Mucosa of descending colon (tissue), 3 donors: Measurements from ENCODE around the gene BRF1. TPM values are rescaled to one million over a fixed set of nuclear protein-coding genes. Genes with fewer than 3 reads are reported as not detected.

Source experiments
- ATAC-seq: fragments of 200-7000 bp; cut with Tn5 transposase; one replicate; pipeline ENCODE4 v1.9.1; 2020; ENCODE audit warnings: mild to moderate bottlenecking, moderate library complexity
- DNase-seq, 3 donors: peaks; one replicate each; pipeline ENCODE4 v3.0.0-alpha.2; 2020
- H3K36me3 ChIP-seq: fragments of 200-600 bp; one replicate; pipeline ENCODE4 v1.8.0; 2021; ENCODE audit warnings: low read depth, mild to moderate bottlenecking
- H3K4me1 ChIP-seq: fragments of 200-600 bp; one replicate; pipeline ENCODE4 v1.8.0; 2021; ENCODE audit warnings: low read depth, mild to moderate bottlenecking
- H3K4me3 ChIP-seq: fragments of 200-600 bp; one replicate; pipeline ENCODE4 v1.8.0; 2021; ENCODE audit warnings: mild to moderate bottlenecking
- H3K9me3 ChIP-seq: fragments of 200-600 bp; one replicate; pipeline ENCODE4 v1.8.0; 2021; ENCODE audit warnings: mild to moderate bottlenecking
- CTCF ChIP-seq: fragments of 200-600 bp; IDR thresholded peaks from one replicate; pipeline ENCODE4 v1.8.0; 2022; ENCODE audit warnings: antibody characterized with exemption, mild to moderate bottlenecking
- intact Hi-C, 2 donors: fragments of 100-400 bp; cut with DNase I in 1 of 2; cut with micrococcal nuclease in 1 of 2; formaldehyde crosslinking; loops; one replicate each; pipeline versions ENCODE4 v1.11.0 to v1.11.1; 2022; cut with DNase I, micrococcal nuclease
- total RNA-seq, 3 donors: library from RNA; stranded (reverse); fragmentation: NEBNext Ultra II Directional in 2 of 3; extraction: Animal tissue kit (Norgen Biotek cat#: 25700) in 2 of 3; gene quantifications; one replicate each; pipeline versions ENCODE4 v1.2.1 to v1.2.4, GENCODE V29; 2021 to 2023
- donor health status: DM: no; HTN: no; CAD: no; lungs with moderate emphysema.
- donor health status: DM: no; HTN: no; CAD: no.
- donor health status: DM: no; HTN: yes; CAD: no.

BRF1 gene
- total RNA-seq, 3 donors from 2014 or later: 27.4 to 40.1 (median 34.2) TPM

DNA sequence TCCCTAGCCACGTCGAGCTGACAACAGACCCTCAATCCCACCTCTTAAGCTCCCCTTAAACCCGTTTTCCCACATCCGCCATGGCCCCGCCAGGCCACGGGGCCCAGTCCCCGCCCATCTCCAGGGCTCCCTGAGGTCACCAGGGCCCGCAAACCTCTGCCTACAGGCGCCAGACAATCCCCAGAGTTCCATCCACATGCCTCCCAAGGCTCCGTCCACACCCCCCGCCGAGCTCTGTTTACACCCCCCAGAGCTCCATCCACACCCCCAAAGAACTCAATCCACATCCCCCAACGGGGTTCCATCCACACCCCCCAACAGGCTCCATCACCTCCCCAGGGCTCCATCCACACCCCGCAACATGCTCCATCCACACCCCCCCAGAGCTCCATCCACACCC lies 141.5 kb downstream of the BRF1 start:
- Histone ChIP-seq H3K9me3 (no peaks in the 10 kb centered on the region), H3K36me3 (no peaks in the 10 kb centered on the region), H3K4me1 (no peaks in the 10 kb centered on the region), H3K4me3 (no peak overlapping the region)
- no peak for ATAC-seq
- intact Hi-C loops: no loop called here
- no peak for TF ChIP-seq CTCF
- no peak for DNase-seq

Other genes with a start within 250 kb of the BRF1 start
- 1 to 10 TPM; 1.7 to 4.0 (median 3.1) TPM for gene GPR132, start 235.6 kb downstream of the BRF1 start, total RNA-seq
- gene JAG2, start 132.2 kb downstream of the BRF1 start, total RNA-seq: 1 to 10 TPM; 5.6 to 8.2 (median 5.7) TPM
- 10 to 100 TPM; 26.9 to 46.7 (median 37.9) TPM for gene NUDT14, start 119.7 kb downstream of the BRF1 start, total RNA-seq
- 10 to 100 TPM; 45.7 to 55.8 (median 46.7) TPM for gene BTBD6, start 52.5 kb downstream of the BRF1 start, total RNA-seq
- gene PACS2, start 13.7 kb upstream of the BRF1 start, total RNA-seq: 10 to 100 TPM; 71.7 to 84.3 (median 78.9) TPM
- gene TEX22, start 97.5 kb upstream of the BRF1 start, total RNA-seq: 1 to 10 TPM in 1 of 3 donors, under 1 TPM in 2; 0.84 to 2.0 (median 0.95) TPM
- gene MTA1, start 118.8 kb upstream of the BRF1 start, total RNA-seq: 100 to 1,000 TPM in 1 of 3 donors, 10 to 100 TPM in 2; 76.4 to 105 (median 79.7) TPM
- gene CRIP2, start 173.8 kb upstream of the BRF1 start, total RNA-seq: 10 to 100 TPM; 10.0 to 41.6 (median 23.5) TPM
- 100 to 1,000 TPM in 2 of 3 donors, 10 to 100 TPM in 1; 41.3 to 144 (median 142) TPM for gene CRIP1, start 185.9 kb upstream of the BRF1 start, total RNA-seq
- gene TEDC1, start 190.2 kb upstream of the BRF1 start, total RNA-seq: 10 to 100 TPM; 11.8 to 23.9 (median 21.8) TPM
- 1 to 10 TPM in 2 of 3 donors, under 1 TPM in 1; 0.38 to 4.0 (median 1.0) TPM for gene TMEM121, start 225.6 kb upstream of the BRF1 start, total RNA-seq